PFSK-1 (cell line): ENCODE results near the gene NAA16.

ENCODE experiments used
- FOXP2 ChIP-seq: optimal IDR thresholded peaks from 2 replicates; pipeline ENCODE3; 2011; ENCODE audit warnings: borderline replicate concordance, control low read depth, inconsistent platforms; ENCODE audit not compliant: insufficient read depth; ENCODE audit errors: extremely low read length, extremely low read depth
- POLR2AphosphoS5 ChIP-seq: IDR thresholded peaks from 2 replicates; pipeline ENCODE4 v1.6.1; 2012; ENCODE audit warnings: low read depth, mild to moderate bottlenecking, control low read depth, low read length, moderate library complexity
- SIN3A ChIP-seq: IDR thresholded peaks from 2 replicates; pipeline ENCODE4 v1.6.1; 2012; ENCODE audit warnings: mild to moderate bottlenecking, low read length, moderate library complexity, borderline replicate concordance; ENCODE audit not compliant: insufficient read depth
- TAF1 ChIP-seq: IDR thresholded peaks from 2 replicates; pipeline ENCODE4 v1.6.1; 2012; ENCODE audit warnings: low read length, control low read depth, borderline replicate concordance; ENCODE audit not compliant: insufficient read depth
- TF ChIP-seq, protein P1 (sequence below), 2 experiments: IDR thresholded peaks; 2 replicates each; pipeline versions ENCODE4 v1.6.1 to v1.8.0; 2011 to 2012; ENCODE audit warnings: low read depth in 2 of 2, low read length in 2 of 2, control low read depth in 1 of 2, inconsistent platforms in 1 of 2, mild to moderate bottlenecking in 1 of 2, moderate library complexity in 1 of 2; ENCODE audit not compliant: insufficient read depth in 1 of 2

Gene NAA16

DNA sequence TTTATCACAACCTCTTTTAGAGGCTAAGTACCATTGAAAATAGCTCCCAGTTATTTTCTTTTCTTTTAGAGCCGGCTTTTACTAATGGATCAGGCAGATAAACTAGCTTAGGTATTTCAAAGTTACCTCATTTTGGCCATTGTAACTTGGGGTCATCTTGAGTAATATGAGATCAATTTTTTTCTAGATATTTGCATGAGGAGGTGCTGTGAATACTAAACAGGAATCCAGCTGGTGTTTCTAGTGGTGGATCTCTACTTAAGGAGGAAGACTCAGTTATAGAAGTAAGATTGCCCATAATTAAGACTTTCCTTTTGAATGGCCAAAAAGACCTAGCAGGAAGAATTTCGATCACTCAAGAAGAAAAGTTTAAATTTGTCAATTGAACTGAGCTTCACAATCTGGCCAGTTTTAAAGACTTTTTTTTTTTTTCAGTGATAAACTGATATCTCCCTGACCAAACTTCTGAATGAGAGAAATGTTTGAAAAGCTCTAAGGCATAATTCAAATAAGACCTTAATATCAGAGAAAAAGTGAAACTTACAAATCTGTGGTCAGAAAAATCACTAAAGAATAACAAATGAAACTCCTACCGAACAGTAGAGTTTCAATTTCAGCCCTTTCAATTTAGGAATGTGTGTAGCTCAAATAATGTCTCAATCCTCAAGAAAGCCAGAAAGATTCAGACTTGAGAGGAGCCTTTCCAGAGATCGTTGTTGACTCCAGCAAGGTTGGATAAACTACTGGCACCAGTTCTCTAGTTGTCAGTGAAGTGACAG lies 11.6 kb upstream of the NAA16 start:
- TF ChIP-seq POLR2AphosphoS5 (no peak), FOXP2 (no peak), TAF1 (no peak), SIN3A (no peak)
- TF ChIP-seq, protein P1, sequence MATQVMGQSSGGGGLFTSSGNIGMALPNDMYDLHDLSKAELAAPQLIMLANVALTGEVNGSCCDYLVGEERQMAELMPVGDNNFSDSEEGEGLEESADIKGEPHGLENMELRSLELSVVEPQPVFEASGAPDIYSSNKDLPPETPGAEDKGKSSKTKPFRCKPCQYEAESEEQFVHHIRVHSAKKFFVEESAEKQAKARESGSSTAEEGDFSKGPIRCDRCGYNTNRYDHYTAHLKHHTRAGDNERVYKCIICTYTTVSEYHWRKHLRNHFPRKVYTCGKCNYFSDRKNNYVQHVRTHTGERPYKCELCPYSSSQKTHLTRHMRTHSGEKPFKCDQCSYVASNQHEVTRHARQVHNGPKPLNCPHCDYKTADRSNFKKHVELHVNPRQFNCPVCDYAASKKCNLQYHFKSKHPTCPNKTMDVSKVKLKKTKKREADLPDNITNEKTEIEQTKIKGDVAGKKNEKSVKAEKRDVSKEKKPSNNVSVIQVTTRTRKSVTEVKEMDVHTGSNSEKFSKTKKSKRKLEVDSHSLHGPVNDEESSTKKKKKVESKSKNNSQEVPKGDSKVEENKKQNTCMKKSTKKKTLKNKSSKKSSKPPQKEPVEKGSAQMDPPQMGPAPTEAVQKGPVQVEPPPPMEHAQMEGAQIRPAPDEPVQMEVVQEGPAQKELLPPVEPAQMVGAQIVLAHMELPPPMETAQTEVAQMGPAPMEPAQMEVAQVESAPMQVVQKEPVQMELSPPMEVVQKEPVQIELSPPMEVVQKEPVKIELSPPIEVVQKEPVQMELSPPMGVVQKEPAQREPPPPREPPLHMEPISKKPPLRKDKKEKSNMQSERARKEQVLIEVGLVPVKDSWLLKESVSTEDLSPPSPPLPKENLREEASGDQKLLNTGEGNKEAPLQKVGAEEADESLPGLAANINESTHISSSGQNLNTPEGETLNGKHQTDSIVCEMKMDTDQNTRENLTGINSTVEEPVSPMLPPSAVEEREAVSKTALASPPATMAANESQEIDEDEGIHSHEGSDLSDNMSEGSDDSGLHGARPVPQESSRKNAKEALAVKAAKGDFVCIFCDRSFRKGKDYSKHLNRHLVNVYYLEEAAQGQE (IDR thresholded peaks at IDR 0.05; ENCODE audit: insufficient read depth in 1 of 2, low read depth in 2 of 2, low read length in 2 of 2): no peak

DNA sequence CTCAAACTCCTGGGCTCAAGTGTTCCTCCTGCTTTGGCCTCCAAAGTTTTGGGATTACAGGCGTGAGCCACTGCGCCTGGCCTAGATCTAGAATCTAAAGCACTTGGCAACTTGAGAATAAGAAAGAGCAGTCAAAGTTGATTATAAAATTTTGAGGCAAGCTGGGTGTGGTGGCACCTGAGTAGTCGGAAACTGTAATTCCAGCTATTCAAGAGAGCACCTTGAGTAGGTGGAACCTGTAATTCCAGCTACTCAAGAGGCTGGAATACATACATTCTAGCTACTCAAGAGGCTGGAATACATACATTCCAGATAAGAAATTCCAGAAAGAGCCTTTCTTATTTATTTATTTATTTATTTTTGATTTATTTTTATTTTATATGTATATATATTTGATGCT lies 8.3 kb upstream of the NAA16 start:
- TF ChIP-seq, protein P1 (IDR thresholded peaks at IDR 0.05; ENCODE audit: insufficient read depth in 1 of 2, low read depth in 2 of 2, low read length in 2 of 2): no peak
- TF ChIP-seq POLR2AphosphoS5 (no peak), TAF1 (no peak), FOXP2 (no peak), SIN3A (no peak)

DNA sequence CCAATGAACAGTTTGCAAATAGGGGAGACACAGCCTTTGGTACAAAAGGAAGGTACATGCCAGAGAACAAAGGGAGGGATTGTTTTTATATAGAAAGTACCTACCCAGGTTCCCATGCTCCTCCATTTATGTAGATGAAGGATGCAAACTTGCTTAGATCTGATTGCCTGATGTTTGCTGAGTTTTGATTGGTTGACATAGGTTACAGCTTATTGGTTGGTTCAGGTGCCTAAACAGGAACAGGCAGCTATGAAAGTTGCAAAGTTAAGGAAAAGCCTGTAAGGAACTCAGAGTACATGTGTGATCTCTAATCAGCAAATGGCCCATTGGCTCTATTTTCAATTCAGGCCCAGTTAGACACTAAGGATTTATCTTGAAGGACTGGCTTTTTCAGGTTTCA lies 6.5 kb upstream of the NAA16 start:
- no peak for TF ChIP-seq SIN3A
- no peak for TF ChIP-seq TAF1
- TF ChIP-seq FOXP2: no peak
- TF ChIP-seq POLR2AphosphoS5: no peak
- TF ChIP-seq, protein P1 (IDR thresholded peaks at IDR 0.05; ENCODE audit: insufficient read depth in 1 of 2, low read depth in 2 of 2, low read length in 2 of 2): no peak

DNA sequence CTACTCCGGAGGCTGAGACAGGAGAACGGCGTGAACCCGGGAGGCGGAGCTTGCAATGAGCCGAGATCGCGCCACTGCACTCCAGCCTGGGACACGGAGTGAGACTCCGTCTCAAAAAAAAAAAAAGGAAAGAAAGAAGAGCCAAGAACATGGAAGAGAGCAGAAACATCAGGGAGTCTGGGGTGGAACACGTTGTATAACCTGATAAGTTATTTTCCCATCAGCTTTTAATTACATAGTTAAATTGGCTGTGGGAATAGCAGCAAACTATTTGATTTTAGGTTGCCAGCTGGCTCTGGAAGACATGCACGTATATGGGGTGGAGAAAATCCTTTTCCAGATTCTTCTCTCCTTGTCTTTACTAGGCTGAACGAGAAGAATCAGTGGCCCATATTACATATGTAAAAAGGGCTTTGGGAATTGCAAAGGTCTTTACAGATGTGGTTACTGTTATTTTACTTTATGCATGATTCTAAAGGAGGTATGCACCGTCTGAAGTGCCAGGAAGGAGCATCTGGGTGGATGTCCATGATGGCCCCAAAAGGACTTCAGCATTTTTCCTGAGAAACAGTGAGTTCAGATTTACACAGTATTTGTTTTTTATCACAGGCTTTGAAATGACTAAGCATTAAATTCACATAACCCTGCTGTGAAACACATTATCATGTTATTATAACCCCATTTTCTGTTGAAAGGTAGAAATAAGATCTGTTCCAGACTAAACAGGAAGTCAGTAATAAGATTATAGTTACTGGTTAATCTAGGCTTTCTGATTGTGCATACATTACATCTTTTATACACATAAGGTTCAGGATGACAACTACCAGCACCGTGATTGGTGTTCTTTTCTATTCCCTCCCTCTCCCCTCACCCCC lies 4.6 kb upstream of the NAA16 start:
- TF ChIP-seq, protein P1 (IDR thresholded peaks at IDR 0.05; ENCODE audit: insufficient read depth in 1 of 2, low read depth in 2 of 2, low read length in 2 of 2): no peak
- TF ChIP-seq SIN3A: no peak
- TF ChIP-seq POLR2AphosphoS5: no peak
- no peak for TF ChIP-seq FOXP2
- no peak for TF ChIP-seq TAF1
